K562 (cell line): Measurements from ENCODE around the gene VARS1. TPM values are rescaled to one million over a fixed set of nuclear protein-coding genes. Genes with fewer than 3 reads are reported as not detected.

ENCODE experiments used
- BRCA1 ChIP-seq, 2 experiments: fragments of 450-650 bp in 1 of 2; sonication (generic) in 1 of 2; formaldehyde crosslinking in 1 of 2; IDR thresholded peaks; 2 replicates each; pipeline versions ENCODE4 v1.5.0 to v1.6.1; 2017 to 2020; ENCODE audit warnings: mild to moderate bottlenecking in 1 of 2, missing genetic modification reagents in 1 of 2
- DNMT1 ChIP-seq: fragments of 450-650 bp; IDR thresholded peaks from 2 replicates; pipeline ENCODE4 v1.6.1; 2016; ENCODE audit warnings: antibody characterized with exemption, mild to moderate bottlenecking
- E2F4 ChIP-seq: sonication (generic); formaldehyde crosslinking; IDR thresholded peaks from 2 replicates; pipeline ENCODE4 v1.8.0; 2022; ENCODE audit warnings: mild to moderate bottlenecking, low read depth, missing genetic modification reagents
- ELF4 ChIP-seq: fragments of 450-650 bp; formaldehyde crosslinking; IDR thresholded peaks from 2 replicates; pipeline ENCODE4 v1.4.0; 2022; ENCODE audit warnings: missing genetic modification characterization
- EP300 ChIP-seq: IDR thresholded peaks from 2 replicates; pipeline ENCODE4 v1.6.1; 2012; ENCODE audit warnings: low read length, improper control_type of control experiment
- ESRRA ChIP-seq: fragments of 450-650 bp; IDR thresholded peaks from 2 replicates; pipeline ENCODE4 v1.6.1; 2014; ENCODE audit warnings: low read depth, mild to moderate bottlenecking, moderate library complexity, borderline replicate concordance
- FOXM1 ChIP-seq, 2 experiments: fragments of 450-650 bp in 1 of 2; sonication (generic) in 1 of 2; formaldehyde crosslinking in 1 of 2; IDR thresholded peaks; 2 replicates each; pipeline versions ENCODE4 v1.6.1 to v1.9.0; 2017 to 2022; ENCODE audit warnings: low read depth in 2 of 2, mild to moderate bottlenecking in 2 of 2, missing genetic modification reagents in 1 of 2, moderate library complexity in 1 of 2
- KDM5B ChIP-seq: fragments of 200-600 bp; sonication (generic); IDR thresholded peaks from 2 replicates; pipeline ENCODE4 v1.6.1; 2012; ENCODE audit warnings: low read depth, mild to moderate bottlenecking, moderate library complexity, low read length, control low read depth, inconsistent platforms; ENCODE audit not compliant: insufficient replicate concordance
- MAZ ChIP-seq, 2 experiments: fragments of 450-650 bp in 1 of 2; sonication (generic) in 1 of 2; formaldehyde crosslinking; IDR thresholded peaks in 1 of 2; conservative IDR thresholded peaks in 1 of 2; 2 replicates each; pipeline versions ENCODE4 v1.4.0 to v1.5.0; 2020; ENCODE audit warnings: mild to moderate bottlenecking in 1 of 2, missing genetic modification reagents in 1 of 2
- MLLT1 ChIP-seq, 2 experiments: fragments of 450-650 bp; IDR thresholded peaks; 2 replicates each; pipeline ENCODE4 v1.6.1; 2016
- NONO ChIP-seq, 2 experiments: fragments of 200-400 bp in 1 of 2; fragments of 450-650 bp in 1 of 2; formaldehyde crosslinking in 1 of 2; IDR thresholded peaks; 2 replicates each; pipeline ENCODE4 v1.6.1; 2017; ENCODE audit warnings: low read depth in 2 of 2, mild to moderate bottlenecking in 2 of 2, moderate library complexity in 2 of 2, low read length in 1 of 2
- NR2C2 ChIP-seq, 2 experiments: fragments of 200-800 bp in 1 of 2; sonication (Bioruptor generic) in 1 of 2; sonication (generic) in 1 of 2; formaldehyde crosslinking in 1 of 2; IDR thresholded peaks; 2 replicates each; pipeline versions ENCODE4 v1.6.1 to v1.8.0; 2016 to 2022; ENCODE audit warnings: mild to moderate bottlenecking in 1 of 2, missing compliant biosample characterization in 1 of 2, missing genetic modification characterization in 1 of 2, missing genetic modification reagents in 1 of 2
- NRF1 ChIP-seq, 2 experiments: fragments of 450-650 bp; IDR thresholded peaks in 1 of 2; conservative IDR thresholded peaks in 1 of 2; 2 replicates each; pipeline ENCODE4 v1.6.1; 2014; ENCODE audit warnings: mild to moderate bottlenecking in 2 of 2
- PHF20 ChIP-seq: fragments of 450-650 bp; IDR thresholded peaks from 2 replicates; pipeline ENCODE4 v1.6.1; 2018; ENCODE audit not compliant: partially characterized antibody
- POLR2AphosphoS2 ChIP-seq: IDR thresholded peaks from 2 replicates; pipeline ENCODE4 v1.6.1; 2012; ENCODE audit warnings: low read length, improper control_type of control experiment
- PYGO2 ChIP-seq: fragments of 450-650 bp; IDR thresholded peaks from 2 replicates; pipeline ENCODE4 v1.6.1; 2016; ENCODE audit warnings: mild to moderate bottlenecking, missing genetic modification characterization, moderate library complexity, missing compliant biosample characterization
- SMARCA5 ChIP-seq: fragments of 450-650 bp; IDR thresholded peaks from 2 replicates; pipeline ENCODE4 v1.6.1; 2016
- ZNF384 ChIP-seq: IDR thresholded peaks from 2 replicates; pipeline ENCODE4 v1.6.1; 2012; ENCODE audit warnings: low read depth, low read length, improper control_type of control experiment
- ZNF76 ChIP-seq: fragments of 250-450 bp; sonication (Bioruptor Pico); IDR thresholded peaks from 2 replicates; pipeline ENCODE4 v1.4.0; 2020; ENCODE audit warnings: mild to moderate bottlenecking, moderate library complexity, borderline replicate concordance
- ZZZ3 ChIP-seq: fragments of 450-650 bp; IDR thresholded peaks from 2 replicates; pipeline ENCODE4 v1.6.1; 2016; ENCODE audit warnings: antibody characterized with exemption, mild to moderate bottlenecking, moderate library complexity
- polyA plus RNA-seq, 8 experiments: library from polyadenylated mRNA; depleted of rRNA in 4 of 8; stranded (reverse) in 5 of 8; unstranded in 3 of 8; fragments of >200 nt; fragmentation: Nextera tagmentation in 2 of 8; fragmentation: Illumina TruSeq in 1 of 8; extraction: Ambion mirVana in 2 of 8; extraction: Trizol in 1 of 8; gene quantifications; 2 replicates each; pipeline versions ENCODE4 v1.2.1 to v1.2.3, GENCODE V29; 2011 to 2014; ENCODE audit warnings: inconsistent platforms in 1 of 8, missing spikeins in 1 of 8
- total RNA-seq, 7 experiments: library from RNA; depleted of rRNA in 6 of 7; stranded (reverse); fragments of >200 nt in 6 of 7; fragmentation: Illumina TruSeq in 2 of 7; extraction: Trizol in 2 of 7; gene quantifications; 2 replicates each; pipeline versions ENCODE4 v1.2.1 to v1.2.3, GENCODE V29; 2011 to 2021; ENCODE audit warnings: low replicate concordance in 1 of 7
- TF ChIP-seq, protein P1 (sequence below), 3 experiments: fragments of 200-800 bp in 1 of 3; sonication (Bioruptor generic) in 1 of 3; sonication (generic) in 1 of 3; formaldehyde crosslinking in 1 of 3; IDR thresholded peaks; 2 replicates each; pipeline versions ENCODE4 v1.6.1 to v1.8.0; 2016 to 2022; ENCODE audit warnings: mild to moderate bottlenecking in 2 of 3, missing compliant biosample characterization in 2 of 3, missing genetic modification characterization in 2 of 3, missing genetic modification reagents in 1 of 3

Gene VARS1
- total and polyA plus RNA-seq, 9 of the 15 experiments (the other 6 are each of a cell fraction or from before 2014, with no cell fraction given), result 2.9 to 488 (median 130) TPM

DNA sequence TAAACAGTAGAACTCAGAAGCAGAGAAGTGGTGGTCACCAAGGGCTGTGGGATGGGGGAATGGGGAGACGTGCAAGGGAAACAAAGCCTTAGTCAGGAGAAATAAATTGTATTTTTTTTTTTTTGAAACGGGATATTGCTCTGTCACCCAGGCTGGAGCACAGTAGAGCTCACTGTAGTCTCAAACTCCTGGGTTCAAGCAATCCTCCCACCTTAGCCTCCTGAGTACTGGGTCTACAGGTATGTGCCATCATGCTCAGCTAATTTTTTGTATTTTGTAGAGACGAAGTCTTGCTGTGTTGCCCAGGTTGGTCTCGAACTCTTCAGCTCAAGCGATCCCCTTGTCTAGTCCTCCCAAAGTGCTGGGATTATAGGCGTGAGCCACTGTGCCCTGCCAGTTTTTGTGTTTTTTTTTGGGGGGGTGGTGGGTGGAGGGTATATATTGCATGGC lies 35.4 kb upstream of the VARS1 start (continued):
- TF ChIP-seq ZNF76 (CRISPR knock-in tag), result no peak
- no peak for TF ChIP-seq FOXM1 (IDR thresholded peaks at IDR 0.05; ENCODE audit: low read depth)
- no peak for TF ChIP-seq FOXM1 (CRISPR knock-in tag; IDR thresholded peaks at IDR 0.05; ENCODE audit: low read depth)
- TF ChIP-seq, protein P1, sequence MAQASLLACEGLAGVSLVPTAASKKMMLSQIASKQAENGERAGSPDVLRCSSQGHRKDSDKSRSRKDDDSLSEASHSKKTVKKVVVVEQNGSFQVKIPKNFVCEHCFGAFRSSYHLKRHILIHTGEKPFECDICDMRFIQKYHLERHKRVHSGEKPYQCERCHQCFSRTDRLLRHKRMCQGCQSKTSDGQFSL (CRISPR knock-in tag; IDR thresholded peaks at IDR 0.05), result no peak
- TF ChIP-seq, protein P1 (tag; IDR thresholded peaks at IDR 0.05), result no peak
- 0 out of 2 replicates have a peak, but pooled peaks have one; percentile 5 for TF ChIP-seq PYGO2 (tag)
- no peak for TF ChIP-seq EP300
- TF ChIP-seq NONO (IDR thresholded peaks at IDR 0.05; ENCODE audit: low read depth in 2 of 2, low read length in 1 of 2), result no peak
- TF ChIP-seq MAZ (CRISPR knock-in tag; conservative IDR thresholded peaks at IDR 0.05 in 1 of 2, IDR thresholded peaks at IDR 0.05 in 1 of 2), result no peak
- no peak for TF ChIP-seq DNMT1
- no peak for TF ChIP-seq ZZZ3
- TF ChIP-seq NR2C2 (CRISPR knock-in tag; IDR thresholded peaks at IDR 0.05), result 0 out of 2 replicates have a peak, but pooled peaks have one; percentile 43
- TF ChIP-seq NR2C2 (tag; IDR thresholded peaks at IDR 0.05), result no peak
- no peak for TF ChIP-seq PHF20
- TF ChIP-seq KDM5B, result peak; percentile 6
- 0 out of 2 replicates have a peak, but pooled peaks have one; percentile 51 for TF ChIP-seq E2F4 (CRISPR knock-in tag)
- peak in 1 of 2 experiments; percentile 27; a peak in 1 of 4 replicates for TF ChIP-seq MLLT1 (IDR thresholded peaks at IDR 0.05)
- 0 out of 2 replicates have a peak, but pooled peaks have one; percentile 9 for TF ChIP-seq SMARCA5
- TF ChIP-seq ZNF384, result peak; percentile 4; the same call in 1 of the 2 replicates
- TF ChIP-seq BRCA1 (IDR thresholded peaks at IDR 0.05), result no peak
- no peak for TF ChIP-seq BRCA1 (CRISPR knock-in tag; IDR thresholded peaks at IDR 0.05)
- no peak for TF ChIP-seq ELF4
- peak in 1 of 2 experiments; percentile 19; a peak in 1 of 4 replicates for TF ChIP-seq NRF1 (conservative IDR thresholded peaks at IDR 0.05 in 1 of 2, IDR thresholded peaks at IDR 0.05 in 1 of 2)
- no peak for TF ChIP-seq ESRRA
- TF ChIP-seq POLR2AphosphoS2, result peak; percentile 92; the same call in 1 of the 2 replicates
